NCI-H187 (cell line): ENCODE results near the gene CFAP92.
"Not testable (repeated sequence)": the region's sequence is repeated elsewhere in the genome, so short reads cannot be mapped to it uniquely, and the experiment has no call there.

Source experiments
- DNase-seq, 2 experiments: peaks; one replicate each; lab custom pipeline; 2025; lab: John Stamatoyannopoulos, UW

CFAP92 gene

GRCh38 chr3:128940252-128940651 lies 53.6 kb downstream of the CFAP92 start:
- DNase-seq, result no peak

GRCh38 chr3:128936341-128936740 lies 57.5 kb downstream of the CFAP92 start:
- DNase-seq, result no peak

GRCh38 chr3:128935922-128936321 lies 58.0 kb downstream of the CFAP92 start:
- no peak for DNase-seq

GRCh38 chr3:128933922-128934253 lies 60.0 kb downstream of the CFAP92 start:
- DNase-seq, result no peak

- no peak for DNase-seq
These were observed 60.5 kb downstream of the CFAP92 start for GRCh38 chr3:128933213-128933921.

GRCh38 chr3:128932516-128933212 lies 61.2 kb downstream of the CFAP92 start:
- no peak for DNase-seq

- no peak for DNase-seq
These were observed 62.8 kb downstream of the CFAP92 start for GRCh38 chr3:128931046-128931445.

GRCh38 chr3:128929364-128929763 lies 64.5 kb downstream of the CFAP92 start:
- no peak for DNase-seq

GRCh38 chr3:128923986-128924385 lies 69.9 kb downstream of the CFAP92 start:
- not testable (repeated sequence) for DNase-seq

GRCh38 chr3:128923576-128923975 lies 70.3 kb downstream of the CFAP92 start:
- no peak for DNase-seq

- no peak for DNase-seq
These were observed 70.9 kb downstream of the CFAP92 start for GRCh38 chr3:128922804-128923459.

- no peak for DNase-seq
These were observed 73.9 kb downstream of the CFAP92 start for GRCh38 chr3:128919988-128920387.

- DNase-seq, result no peak
These were observed 76.6 kb downstream of the CFAP92 start for GRCh38 chr3:128917291-128917690.

GRCh38 chr3:128914966-128915645 lies 78.8 kb downstream of the CFAP92 start:
- DNase-seq, result no peak

GRCh38 chr3:128911911-128912310 lies 82.0 kb downstream of the CFAP92 start:
- no peak for DNase-seq

- no peak for DNase-seq
These were observed 83.9 kb downstream of the CFAP92 start for GRCh38 chr3:128910006-128910405.

- no peak for DNase-seq
These were observed 84.9 kb downstream of the CFAP92 start for GRCh38 chr3:128908951-128909350.

- DNase-seq, result no peak
These were observed 86.0 kb downstream of the CFAP92 start for GRCh38 chr3:128907706-128908445.

GRCh38 chr3:128906804-128907525 lies 86.9 kb downstream of the CFAP92 start:
- DNase-seq, result no peak

- no peak for DNase-seq
These were observed 87.7 kb downstream of the CFAP92 start for GRCh38 chr3:128906031-128906803.
